Mesothelial cell of epicardium (in vitro differentiated cells): ENCODE data around the gene SLC16A1. TPM values are rescaled to one million over a fixed set of nuclear protein-coding genes. Genes with fewer than 3 reads are reported as not detected.

ENCODE experiments used
- DNase-seq, 2 experiments: peaks; one replicate each; pipeline ENCODE4 v3.0.0; 2021; ENCODE audit warnings: low spot score in 2 of 2; ENCODE audit not compliant: unreplicated experiment in 2 of 2
- H3K27ac Mint-ChIP-seq: 2 replicates; pipeline ENCODE4 v1.8.0; 2021; ENCODE audit warnings: mixed read lengths
- H3K27me3 Mint-ChIP-seq: 2 replicates; pipeline ENCODE4 v1.8.0; 2021; ENCODE audit warnings: low read depth, mixed read lengths
- H3K36me3 Mint-ChIP-seq: 2 replicates; pipeline ENCODE4 v1.8.0; 2021; ENCODE audit warnings: mixed read lengths
- H3K4me1 Mint-ChIP-seq: 2 replicates; pipeline ENCODE4 v1.8.0; 2021; ENCODE audit warnings: mixed read lengths
- H3K4me3 Mint-ChIP-seq: 2 replicates; pipeline ENCODE4 v1.8.0; 2021; ENCODE audit warnings: mild to moderate bottlenecking, moderate library complexity, mixed read lengths
- H3K9me3 Mint-ChIP-seq: 2 replicates; pipeline ENCODE4 v1.8.0; 2021; ENCODE audit warnings: mixed read lengths
- total RNA-seq: library from RNA; stranded (reverse); gene quantifications from 3 replicates; pipeline ENCODE4 v1.2.1, GENCODE V29; 2021
- TF ChIP-seq, protein P1 (sequence below): fragments of 200-600 bp; sonication (generic); IDR thresholded peaks from one replicate; pipeline ENCODE4 v1.5.0; 2021; ENCODE audit warnings: antibody characterized with exemption; ENCODE audit not compliant: unreplicated experiment

The SLC16A1 gene
- total RNA-seq, 1 donor from 2014 or later, result 56.4 TPM

DNA sequence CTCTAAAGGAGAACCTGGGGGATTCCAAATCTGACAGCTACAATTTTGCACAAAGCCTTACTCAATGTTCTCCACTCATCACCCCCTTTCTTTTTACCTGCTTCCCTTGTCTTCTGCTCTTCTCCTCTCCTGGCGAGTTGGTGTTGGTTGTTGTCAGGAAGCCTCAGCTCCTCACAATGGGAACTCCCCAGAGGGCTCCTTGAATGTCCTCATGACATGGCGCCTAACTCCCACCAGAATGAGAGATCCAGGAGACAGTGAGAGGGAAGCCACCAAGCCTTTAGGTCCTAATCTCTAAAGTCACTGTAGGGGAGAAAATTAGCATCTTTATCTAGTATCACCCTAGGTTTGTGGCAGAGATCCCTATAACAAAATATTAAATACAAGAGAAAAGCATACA is 87.8 kb downstream of the SLC16A1 start:
- no peak overlapping the region for H3K4me3 Mint-ChIP-seq

DNA sequence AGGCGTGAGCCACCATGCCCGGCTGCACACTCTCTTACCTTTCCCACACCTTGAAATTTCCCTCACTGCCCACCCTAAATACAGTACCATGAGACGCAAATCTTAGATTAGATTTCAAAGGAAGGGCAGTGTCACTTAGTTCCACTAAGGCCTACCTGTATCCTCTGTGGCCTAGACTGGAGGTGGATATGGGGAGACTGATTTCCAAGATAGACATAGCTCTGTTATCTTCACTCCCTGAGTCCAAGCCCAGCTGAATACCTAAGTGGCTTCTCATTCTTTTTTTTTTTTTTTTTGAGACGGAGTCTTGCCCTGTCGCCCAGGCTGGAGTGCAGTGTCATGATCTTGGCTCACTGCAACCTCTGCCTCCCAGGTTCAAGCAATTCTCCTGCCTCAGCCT is 89.0 kb downstream of the SLC16A1 start:
- no peak overlapping the region for H3K4me3 Mint-ChIP-seq
- TF ChIP-seq, protein P1, sequence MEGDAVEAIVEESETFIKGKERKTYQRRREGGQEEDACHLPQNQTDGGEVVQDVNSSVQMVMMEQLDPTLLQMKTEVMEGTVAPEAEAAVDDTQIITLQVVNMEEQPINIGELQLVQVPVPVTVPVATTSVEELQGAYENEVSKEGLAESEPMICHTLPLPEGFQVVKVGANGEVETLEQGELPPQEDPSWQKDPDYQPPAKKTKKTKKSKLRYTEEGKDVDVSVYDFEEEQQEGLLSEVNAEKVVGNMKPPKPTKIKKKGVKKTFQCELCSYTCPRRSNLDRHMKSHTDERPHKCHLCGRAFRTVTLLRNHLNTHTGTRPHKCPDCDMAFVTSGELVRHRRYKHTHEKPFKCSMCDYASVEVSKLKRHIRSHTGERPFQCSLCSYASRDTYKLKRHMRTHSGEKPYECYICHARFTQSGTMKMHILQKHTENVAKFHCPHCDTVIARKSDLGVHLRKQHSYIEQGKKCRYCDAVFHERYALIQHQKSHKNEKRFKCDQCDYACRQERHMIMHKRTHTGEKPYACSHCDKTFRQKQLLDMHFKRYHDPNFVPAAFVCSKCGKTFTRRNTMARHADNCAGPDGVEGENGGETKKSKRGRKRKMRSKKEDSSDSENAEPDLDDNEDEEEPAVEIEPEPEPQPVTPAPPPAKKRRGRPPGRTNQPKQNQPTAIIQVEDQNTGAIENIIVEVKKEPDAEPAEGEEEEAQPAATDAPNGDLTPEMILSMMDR, result no peak
- H3K27ac Mint-ChIP-seq, result peak overlapping the region; percentile 65
- H3K4me1 Mint-ChIP-seq, result peaks cover 10% of the 10 kb centered on the region
- H3K36me3 Mint-ChIP-seq, result peaks cover 10% of the 10 kb centered on the region
- H3K27me3 Mint-ChIP-seq, result no peaks in the 10 kb centered on the region
- H3K9me3 Mint-ChIP-seq, result no peaks in the 10 kb centered on the region
- no peak for DNase-seq

More for the DNA sequence above, 87.8 kb downstream of the SLC16A1 start:
- peaks cover 16% of the 10 kb centered on the region for H3K4me1 Mint-ChIP-seq
- TF ChIP-seq, protein P1, result no peak
- H3K27me3 Mint-ChIP-seq, result no peaks in the 10 kb centered on the region
- H3K36me3 Mint-ChIP-seq, result peaks cover 10% of the 10 kb centered on the region
- no peak for DNase-seq
- H3K9me3 Mint-ChIP-seq, result no peaks in the 10 kb centered on the region
- no peak overlapping the region for H3K27ac Mint-ChIP-seq

- peak overlapping the region; percentile 65 for H3K27ac Mint-ChIP-seq
- no peaks in the 10 kb centered on the region for H3K27me3 Mint-ChIP-seq
- H3K9me3 Mint-ChIP-seq, result no peaks in the 10 kb centered on the region
- TF ChIP-seq, protein P1, result no peak
- H3K36me3 Mint-ChIP-seq, result peaks cover 9% of the 10 kb centered on the region
- H3K4me3 Mint-ChIP-seq, result no peak overlapping the region
- no peak for DNase-seq
- H3K4me1 Mint-ChIP-seq, result peaks cover 10% of the 10 kb centered on the region
Observed at GRCh38 chr1:112866151-112866550, 89.8 kb downstream of the SLC16A1 start.

DNA sequence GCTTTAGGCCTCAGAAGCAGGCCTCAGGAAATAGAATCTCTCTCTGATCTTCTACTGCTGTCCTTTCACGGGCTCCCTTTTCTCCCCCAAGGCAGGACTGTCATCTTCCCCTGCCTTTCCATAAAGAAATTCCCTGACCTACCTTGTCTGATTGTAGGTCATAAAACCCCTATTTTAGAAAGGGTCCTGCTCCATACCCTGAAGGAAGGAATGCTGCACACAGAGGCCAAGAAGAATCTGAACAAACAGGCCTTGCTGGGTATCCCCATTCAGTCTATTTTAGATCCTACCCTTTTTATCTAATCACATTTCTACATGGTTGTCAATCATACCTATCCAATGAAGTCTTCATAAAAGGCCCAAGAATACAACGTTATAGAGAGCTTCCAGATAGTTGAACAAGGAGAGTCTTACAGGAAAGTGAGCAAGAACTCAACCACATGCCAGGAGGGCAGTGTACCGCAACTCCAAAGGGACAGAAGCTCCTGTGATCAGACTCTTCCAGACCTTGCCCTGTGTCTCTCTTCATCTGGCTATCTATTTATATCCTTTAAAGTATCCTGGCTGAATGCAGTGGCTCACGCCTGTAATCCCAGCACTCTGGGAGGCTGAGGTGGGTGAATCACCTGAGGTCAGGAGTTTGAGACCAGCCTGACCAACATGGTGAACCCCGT is 93.1 kb downstream of the SLC16A1 start:
- Mint-ChIP-seq H3K4me3 (no peak overlapping the region), H3K36me3 (no peaks in the 10 kb centered on the region), H3K9me3 (no peaks in the 10 kb centered on the region), H3K27me3 (no peaks in the 10 kb centered on the region), H3K4me1 (peaks cover 10% of the 10 kb centered on the region), H3K27ac (peak overlapping the region; percentile 14)
- TF ChIP-seq, protein P1, result no peak
- no peak for DNase-seq

Other genes with a start within 250 kb of the SLC16A1 start
- gene RHOC, start 249.1 kb downstream of the SLC16A1 start, total RNA-seq, result 159 to 163 TPM (median 162 TPM) in 3 replicates
- 4.3 to 4.7 TPM (median 4.4 TPM) in 3 replicates for gene PPM1J, start 240.9 kb downstream of the SLC16A1 start, total RNA-seq
- gene LRIG2, start 117.0 kb upstream of the SLC16A1 start, total RNA-seq, result 29.3 to 31.0 TPM (median 29.9 TPM) in 3 replicates